HepG2 (cell line): ENCODE measurements around the gene SNAP47. TPM values are rescaled to one million over a fixed set of nuclear protein-coding genes. Genes with fewer than 3 reads are reported as not detected.

Source experiments
- EHMT2 ChIP-seq: fragments of 200-600 bp; sonication (generic); IDR thresholded peaks from 2 replicates; pipeline ENCODE4 v1.7.0; 2017; ENCODE audit warnings: antibody characterized with exemption, low read depth, low read length, borderline replicate concordance
- ETV5 ChIP-seq: IDR thresholded peaks from 2 replicates; pipeline ENCODE4 v1.6.1; 2018; ENCODE audit warnings: missing biosample characterization, missing genetic modification reagents, inconsistent platforms, borderline replicate concordance
- GZF1 ChIP-seq: sonication (generic); formaldehyde crosslinking; IDR thresholded peaks from 2 replicates; pipeline ENCODE4 v1.5.1; 2020; ENCODE audit warnings: mild to moderate bottlenecking, missing genetic modification reagents
- KDM3A ChIP-seq: IDR thresholded peaks from 2 replicates; pipeline ENCODE4 v1.6.1; 2018; ENCODE audit warnings: low read depth, missing compliant biosample characterization
- MAF1 ChIP-seq: sonication (generic); formaldehyde crosslinking; IDR thresholded peaks from 2 replicates; pipeline ENCODE4 v1.5.0; 2020; ENCODE audit warnings: missing genetic modification reagents, borderline replicate concordance
- MAZ ChIP-seq, 2 experiments: sonication (generic) in 1 of 2; formaldehyde crosslinking in 1 of 2; IDR thresholded peaks; 2 replicates each; pipeline versions ENCODE4 v1.5.0 to v1.6.1; 2012 to 2020; ENCODE audit warnings: low read depth in 2 of 2, mild to moderate bottlenecking in 2 of 2, borderline replicate concordance in 1 of 2, improper control_type of control experiment in 1 of 2, low read length in 1 of 2, missing genetic modification reagents in 1 of 2, moderate library complexity in 1 of 2
- MTERF4 ChIP-seq: sonication (generic); formaldehyde crosslinking; IDR thresholded peaks from 2 replicates; pipeline ENCODE4 v1.8.0; 2023; ENCODE audit warnings: mild to moderate bottlenecking, missing genetic modification reagents
- NFE2 ChIP-seq: sonication (generic); formaldehyde crosslinking; IDR thresholded peaks from 2 replicates; pipeline ENCODE4 v1.4.0; 2020; ENCODE audit warnings: missing genetic modification reagents
- RBM22 ChIP-seq: fragments of 200-400 bp; formaldehyde crosslinking; optimal IDR thresholded peaks from 2 replicates; pipeline ENCODE3; 2017; ENCODE audit warnings: mild to moderate bottlenecking, low read length, moderate library complexity
- SIX4 ChIP-seq: sonication (generic); formaldehyde crosslinking; IDR thresholded peaks from 2 replicates; pipeline ENCODE4 v1.4.0; 2020; ENCODE audit warnings: missing genetic modification reagents
- TCF7L2 ChIP-seq: IDR thresholded peaks from 2 replicates; pipeline ENCODE4 v1.6.1; 2011; ENCODE audit warnings: mild to moderate bottlenecking, low read depth, low read length, moderate library complexity
- ZNF121 ChIP-seq: sonication (generic); formaldehyde crosslinking; IDR thresholded peaks from 2 replicates; pipeline ENCODE4 v1.5.0; 2020; ENCODE audit warnings: mild to moderate bottlenecking, missing genetic modification reagents
- ZNF546 ChIP-seq: sonication (generic); formaldehyde crosslinking; conservative IDR thresholded peaks from 2 replicates; pipeline ENCODE4 v1.8.1; 2023; ENCODE audit warnings: mild to moderate bottlenecking, missing genetic modification reagents
- ZNF619 ChIP-seq: sonication (generic); formaldehyde crosslinking; IDR thresholded peaks from 2 replicates; pipeline ENCODE4 v1.4.0; 2020; ENCODE audit warnings: mild to moderate bottlenecking, missing genetic modification reagents
- ZNF652 ChIP-seq: IDR thresholded peaks from 2 replicates; pipeline ENCODE4 v1.6.1; 2016; ENCODE audit warnings: low read depth, borderline replicate concordance
- ZSCAN31 ChIP-seq: sonication (generic); formaldehyde crosslinking; IDR thresholded peaks from 2 replicates; pipeline ENCODE4 v1.5.0; 2020; ENCODE audit warnings: low read depth, mild to moderate bottlenecking, missing genetic modification reagents
- polyA plus RNA-seq, 8 experiments: library from polyadenylated mRNA; depleted of rRNA in 3 of 8; stranded (reverse) in 7 of 8; unstranded in 1 of 8; fragments of >200 nt; fragmentation: Illumina TruSeq in 4 of 8; extraction: Trizol in 4 of 8; gene quantifications; 2 replicates each; pipeline versions ENCODE4 v1.2.1 to v1.2.3, GENCODE V29; 2011 to 2016; ENCODE audit warnings: low read depth in 4 of 8, missing spikeins in 1 of 8, mixed read lengths in 1 of 8; ENCODE audit not compliant: insufficient read depth in 1 of 8
- total RNA-seq, 5 experiments: library from RNA; depleted of rRNA; stranded (reverse); fragments of >200 nt; fragmentation: Illumina TruSeq; extraction: Trizol; gene quantifications; 2 replicates each; pipeline ENCODE4 v1.2.3, GENCODE V29; 2016; ENCODE audit warnings: low read depth in 1 of 5
- TF ChIP-seq, protein P1 (sequence below): sonication (generic); formaldehyde crosslinking; IDR thresholded peaks from 2 replicates; pipeline ENCODE4 v1.4.0; 2020; ENCODE audit warnings: missing genetic modification reagents

The SNAP47 gene
- total and polyA plus RNA-seq, 2 of the 13 experiments (the other 11 are each of a cell fraction or from before 2014, with no cell fraction given) = 13.6 to 25.1 TPM

DNA sequence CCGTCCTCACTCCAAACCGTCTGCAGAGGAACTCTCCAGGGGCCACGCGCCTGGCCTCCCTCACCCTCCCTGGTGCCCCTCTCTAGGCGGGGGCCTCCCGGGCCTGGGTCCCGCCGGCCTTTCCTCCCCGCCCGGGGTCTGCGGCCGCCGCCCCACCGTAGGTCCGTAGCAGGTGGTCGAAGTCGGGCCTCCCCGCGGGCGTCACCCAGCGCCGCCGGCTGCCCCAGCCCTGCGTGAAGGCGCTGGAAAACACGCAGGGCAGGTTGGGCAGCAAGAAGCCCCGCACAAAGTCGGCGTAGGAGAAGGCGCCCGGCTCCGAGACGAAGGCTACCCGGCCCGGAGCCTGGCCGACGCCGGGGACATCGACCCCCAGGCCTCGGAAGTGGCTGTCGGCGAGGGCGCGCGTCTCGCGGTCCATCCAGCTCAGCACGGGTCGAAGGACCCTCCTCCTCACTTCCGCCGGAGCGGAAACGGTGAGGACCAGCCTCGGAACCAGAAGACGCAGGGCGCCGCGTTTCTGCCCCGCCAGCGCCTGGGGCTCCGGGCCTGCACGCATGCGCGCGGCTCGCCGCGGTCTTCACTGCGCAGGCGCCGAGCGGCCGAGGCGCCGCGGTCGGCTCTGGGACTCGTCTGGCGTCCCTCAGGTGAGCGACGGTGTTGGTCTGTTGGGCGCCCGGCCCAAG lies at the start of gene SNAP47, which contains the start of gene JMJD4 (continued):
- TF ChIP-seq GZF1 (CRISPR knock-in tag) = peak; percentile 83
- no peak for TF ChIP-seq RBM22
- TF ChIP-seq SIX4 = peak; percentile 48; the same call in 1 of the 2 replicates
- TF ChIP-seq TCF7L2 = no peak
- peak; percentile 79; the same call in 1 of the 2 replicates for TF ChIP-seq MAF1 (CRISPR knock-in tag)
- no peak for TF ChIP-seq ZNF546 (CRISPR knock-in tag)
- peak; percentile 97 for TF ChIP-seq ETV5 (CRISPR knock-in tag)
- no peak for TF ChIP-seq EHMT2
- peak; percentile 78; the same call in 1 of the 2 replicates for TF ChIP-seq MTERF4 (CRISPR knock-in tag)
- no peak for TF ChIP-seq NFE2
- TF ChIP-seq, protein P1, sequence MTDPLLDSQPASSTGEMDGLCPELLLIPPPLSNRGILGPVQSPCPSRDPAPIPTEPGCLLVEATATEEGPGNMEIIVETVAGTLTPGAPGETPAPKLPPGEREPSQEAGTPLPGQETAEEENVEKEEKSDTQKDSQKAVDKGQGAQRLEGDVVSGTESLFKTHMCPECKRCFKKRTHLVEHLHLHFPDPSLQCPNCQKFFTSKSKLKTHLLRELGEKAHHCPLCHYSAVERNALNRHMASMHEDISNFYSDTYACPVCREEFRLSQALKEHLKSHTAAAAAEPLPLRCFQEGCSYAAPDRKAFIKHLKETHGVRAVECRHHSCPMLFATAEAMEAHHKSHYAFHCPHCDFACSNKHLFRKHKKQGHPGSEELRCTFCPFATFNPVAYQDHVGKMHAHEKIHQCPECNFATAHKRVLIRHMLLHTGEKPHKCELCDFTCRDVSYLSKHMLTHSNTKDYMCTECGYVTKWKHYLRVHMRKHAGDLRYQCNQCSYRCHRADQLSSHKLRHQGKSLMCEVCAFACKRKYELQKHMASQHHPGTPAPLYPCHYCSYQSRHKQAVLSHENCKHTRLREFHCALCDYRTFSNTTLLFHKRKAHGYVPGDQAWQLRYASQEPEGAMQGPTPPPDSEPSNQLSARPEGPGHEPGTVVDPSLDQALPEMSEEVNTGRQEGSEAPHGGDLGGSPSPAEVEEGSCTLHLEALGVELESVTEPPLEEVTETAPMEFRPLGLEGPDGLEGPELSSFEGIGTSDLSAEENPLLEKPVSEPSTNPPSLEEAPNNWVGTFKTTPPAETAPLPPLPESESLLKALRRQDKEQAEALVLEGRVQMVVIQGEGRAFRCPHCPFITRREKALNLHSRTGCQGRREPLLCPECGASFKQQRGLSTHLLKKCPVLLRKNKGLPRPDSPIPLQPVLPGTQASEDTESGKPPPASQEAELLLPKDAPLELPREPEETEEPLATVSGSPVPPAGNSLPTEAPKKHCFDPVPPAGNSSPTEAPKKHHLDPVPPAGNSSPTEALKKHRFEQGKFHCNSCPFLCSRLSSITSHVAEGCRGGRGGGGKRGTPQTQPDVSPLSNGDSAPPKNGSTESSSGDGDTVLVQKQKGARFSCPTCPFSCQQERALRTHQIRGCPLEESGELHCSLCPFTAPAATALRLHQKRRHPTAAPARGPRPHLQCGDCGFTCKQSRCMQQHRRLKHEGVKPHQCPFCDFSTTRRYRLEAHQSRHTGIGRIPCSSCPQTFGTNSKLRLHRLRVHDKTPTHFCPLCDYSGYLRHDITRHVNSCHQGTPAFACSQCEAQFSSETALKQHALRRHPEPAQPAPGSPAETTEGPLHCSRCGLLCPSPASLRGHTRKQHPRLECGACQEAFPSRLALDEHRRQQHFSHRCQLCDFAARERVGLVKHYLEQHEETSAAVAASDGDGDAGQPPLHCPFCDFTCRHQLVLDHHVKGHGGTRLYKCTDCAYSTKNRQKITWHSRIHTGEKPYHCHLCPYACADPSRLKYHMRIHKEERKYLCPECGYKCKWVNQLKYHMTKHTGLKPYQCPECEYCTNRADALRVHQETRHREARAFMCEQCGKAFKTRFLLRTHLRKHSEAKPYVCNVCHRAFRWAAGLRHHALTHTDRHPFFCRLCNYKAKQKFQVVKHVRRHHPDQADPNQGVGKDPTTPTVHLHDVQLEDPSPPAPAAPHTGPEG = peak; percentile 74; the same call in 1 of the 2 replicates
- TF ChIP-seq KDM3A (CRISPR knock-in tag) = peak; percentile 87; the same call in 1 of the 2 replicates
- TF ChIP-seq MAZ (IDR thresholded peaks at IDR 0.05; ENCODE audit: borderline replicate concordance, low read depth, low read length) = peak; percentile 58; the same call in 1 of the 2 replicates
- peak; percentile 99 for TF ChIP-seq MAZ (CRISPR knock-in tag; IDR thresholded peaks at IDR 0.05; ENCODE audit: low read depth)
- peak; percentile 61 for TF ChIP-seq ZNF121 (CRISPR knock-in tag)
- peak; percentile 56; the same call in 1 of the 2 replicates for TF ChIP-seq ZNF619
- TF ChIP-seq ZNF652 (CRISPR knock-in tag) = no peak
- TF ChIP-seq ZSCAN31 (CRISPR knock-in tag) = peak; percentile 93
